Lower lobe of right lung (tissue), 2 donors: ENCODE data around the gene ADD1. TPM values are rescaled to one million over a fixed set of nuclear protein-coding genes. Genes with fewer than 3 reads are reported as not detected.
A peak's percentile ranks its signal among the peaks of the same experiment; 100 is the strongest.

Experiments used
- ATAC-seq, 2 donors: fragments of 200-7000 bp; cut with Tn5 transposase; one replicate each; pipeline ENCODE4 v1.9.1; 2020 to 2022; ENCODE audit warnings: mild to moderate bottlenecking in 2 of 2, moderate library complexity in 2 of 2
- DNase-seq: peaks from one replicate; pipeline ENCODE4 v3.0.0-alpha.2; 2020
- H3K27ac ChIP-seq: fragments of 200-600 bp; one replicate; pipeline ENCODE4 v1.8.0; 2022
- H3K27me3 ChIP-seq: fragments of 200-600 bp; one replicate; pipeline ENCODE4 v1.8.0; 2022; ENCODE audit warnings: low read depth
- H3K36me3 ChIP-seq: fragments of 200-600 bp; one replicate; pipeline ENCODE4 v1.8.0; 2022; ENCODE audit warnings: mild to moderate bottlenecking
- H3K4me1 ChIP-seq: fragments of 200-600 bp; one replicate; pipeline ENCODE4 v1.8.0; 2022
- H3K4me3 ChIP-seq: fragments of 200-600 bp; one replicate; pipeline ENCODE4 v1.8.0; 2022; ENCODE audit warnings: mild to moderate bottlenecking
- H3K9me3 ChIP-seq: fragments of 200-600 bp; one replicate; pipeline ENCODE4 v1.8.0; 2022
- intact Hi-C: fragments of 100-400 bp; cut with DNase I; formaldehyde crosslinking; loops from one replicate; pipeline ENCODE4 v1.11.0; 2022
- total RNA-seq: library from RNA; stranded (reverse); fragmentation: NEBNext Ultra II Directional; extraction: Animal tissue kit (Norgen Biotek cat#: 25700); gene quantifications from one replicate; pipeline ENCODE4 v1.2.1, GENCODE V29; 2021
- TF ChIP-seq, protein P1 (sequence below): fragments of 200-600 bp; IDR thresholded peaks from one replicate; pipeline ENCODE4 v1.8.0; 2022; ENCODE audit warnings: antibody characterized with exemption, mild to moderate bottlenecking
- donor health status: DM: no; HTN: yes; CAD: no; lungs with severe emphysema.

ADD1 gene
- total RNA-seq, 1 donor from 2014 or later: 279 TPM

DNA sequence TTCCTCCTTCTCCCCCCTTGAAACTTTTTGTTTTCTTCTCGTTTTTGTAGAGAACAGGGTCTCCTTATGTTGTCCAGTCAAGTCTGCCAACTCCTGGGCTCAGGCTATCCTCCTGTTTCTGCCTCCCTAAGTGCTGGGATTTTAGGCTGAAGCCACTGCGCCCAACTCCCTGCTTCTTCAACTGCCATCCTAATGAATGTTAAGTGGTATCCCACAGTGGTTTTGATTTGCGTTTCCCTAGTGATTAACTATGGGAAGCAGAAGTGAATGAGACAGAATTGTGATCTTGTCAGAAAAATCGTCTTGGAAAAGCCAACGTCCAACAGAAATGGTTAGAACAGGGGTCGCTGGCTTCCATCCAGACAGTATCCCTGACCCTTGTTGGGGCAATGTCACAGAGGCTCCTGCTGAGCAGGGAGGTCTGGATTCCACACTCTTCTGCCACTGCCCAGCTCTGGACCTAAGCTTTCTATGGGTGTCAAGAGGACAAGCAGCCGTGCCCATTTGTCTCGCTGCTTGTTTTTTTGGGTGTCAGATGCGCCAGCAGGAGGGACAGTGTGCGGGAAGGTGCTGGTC lies 869 bp upstream of the ADD1 start:
- Histone ChIP-seq H3K27ac (peak overlapping the region; percentile 96), H3K4me3 (peak overlapping the region; percentile 88), H3K9me3 (no peaks in the 10 kb centered on the region), H3K4me1 (peaks cover 55% of the 10 kb centered on the region), H3K27me3 (no peaks in the 10 kb centered on the region), H3K36me3 (no peaks in the 10 kb centered on the region)
- intact Hi-C loops: no loop called here
- TF ChIP-seq, protein P1, sequence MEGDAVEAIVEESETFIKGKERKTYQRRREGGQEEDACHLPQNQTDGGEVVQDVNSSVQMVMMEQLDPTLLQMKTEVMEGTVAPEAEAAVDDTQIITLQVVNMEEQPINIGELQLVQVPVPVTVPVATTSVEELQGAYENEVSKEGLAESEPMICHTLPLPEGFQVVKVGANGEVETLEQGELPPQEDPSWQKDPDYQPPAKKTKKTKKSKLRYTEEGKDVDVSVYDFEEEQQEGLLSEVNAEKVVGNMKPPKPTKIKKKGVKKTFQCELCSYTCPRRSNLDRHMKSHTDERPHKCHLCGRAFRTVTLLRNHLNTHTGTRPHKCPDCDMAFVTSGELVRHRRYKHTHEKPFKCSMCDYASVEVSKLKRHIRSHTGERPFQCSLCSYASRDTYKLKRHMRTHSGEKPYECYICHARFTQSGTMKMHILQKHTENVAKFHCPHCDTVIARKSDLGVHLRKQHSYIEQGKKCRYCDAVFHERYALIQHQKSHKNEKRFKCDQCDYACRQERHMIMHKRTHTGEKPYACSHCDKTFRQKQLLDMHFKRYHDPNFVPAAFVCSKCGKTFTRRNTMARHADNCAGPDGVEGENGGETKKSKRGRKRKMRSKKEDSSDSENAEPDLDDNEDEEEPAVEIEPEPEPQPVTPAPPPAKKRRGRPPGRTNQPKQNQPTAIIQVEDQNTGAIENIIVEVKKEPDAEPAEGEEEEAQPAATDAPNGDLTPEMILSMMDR: no peak
- DNase-seq (no peak), ATAC-seq (peak; percentile 3 to 11)

GRCh38 chr4:2843941-2844584 lies 419 bp downstream of the ADD1 start:
- peak overlapping the region; percentile 88 for H3K4me3 ChIP-seq
- H3K27ac ChIP-seq: peak overlapping the region; percentile 96
- intact Hi-C loops: no loop called here
- DNase-seq (peak; percentile 77), ATAC-seq (peak; percentile 0 to 41)
- H3K9me3 ChIP-seq: no peaks in the 10 kb centered on the region
- H3K36me3 ChIP-seq: no peaks in the 10 kb centered on the region
- H3K27me3 ChIP-seq: no peaks in the 10 kb centered on the region
- TF ChIP-seq, protein P1: no peak
- H3K4me1 ChIP-seq: peaks cover 57% of the 10 kb centered on the region

GRCh38 chr4:2846172-2846571 lies 2.5 kb downstream of the ADD1 start:
- intact Hi-C loops: no loop called here
- no peak overlapping the region for H3K4me3 ChIP-seq
- DNase-seq (no peak), ATAC-seq (no peak)
- no peaks in the 10 kb centered on the region for H3K9me3 ChIP-seq
- H3K27ac ChIP-seq: no peak overlapping the region
- peaks cover 68% of the 10 kb centered on the region for H3K4me1 ChIP-seq
- H3K36me3 ChIP-seq: no peaks in the 10 kb centered on the region
- TF ChIP-seq, protein P1: no peak
- H3K27me3 ChIP-seq: no peaks in the 10 kb centered on the region

DNA sequence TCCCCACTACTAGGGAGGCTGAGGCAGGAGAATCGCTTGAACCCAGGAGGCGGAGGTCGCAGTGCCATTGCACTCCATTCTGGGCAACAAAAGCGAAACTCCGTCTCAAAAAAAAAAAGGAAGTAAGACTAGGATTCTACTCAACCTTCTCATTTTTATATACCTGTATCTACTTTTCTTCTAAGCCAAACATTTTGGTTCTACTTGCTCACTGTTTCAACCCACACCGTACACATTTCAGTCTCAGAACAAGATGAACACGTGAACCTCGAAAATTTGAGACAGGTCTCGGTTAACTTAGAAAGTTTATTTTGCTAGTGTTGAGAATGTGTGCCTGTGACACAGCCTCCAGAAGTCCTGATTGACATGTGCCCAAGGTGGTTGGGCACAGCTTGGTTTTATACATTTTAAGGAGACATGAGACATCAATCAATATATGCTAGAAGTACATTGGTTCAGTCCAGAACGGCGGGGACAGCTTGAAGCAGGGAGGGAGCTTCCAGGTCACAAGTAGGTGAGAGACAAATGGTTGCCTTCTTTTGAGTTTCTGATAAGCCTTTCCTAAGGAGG lies 3.7 kb downstream of the ADD1 start:
- Histone ChIP-seq H3K4me1 (peaks cover 77% of the 10 kb centered on the region), H3K27me3 (no peaks in the 10 kb centered on the region), H3K27ac (peak overlapping the region; percentile 24), H3K9me3 (no peaks in the 10 kb centered on the region), H3K36me3 (no peaks in the 10 kb centered on the region), H3K4me3 (no peak overlapping the region)
- ATAC-seq: no peak
- TF ChIP-seq, protein P1: no peak
- no peak for DNase-seq
- intact Hi-C loops: no loop called here

GRCh38 chr4:2848449-2848848 lies 4.8 kb downstream of the ADD1 start:
- intact Hi-C loops: no loop called here
- Histone ChIP-seq H3K4me3 (no peak overlapping the region), H3K4me1 (peaks cover 79% of the 10 kb centered on the region), H3K27ac (no peak overlapping the region), H3K27me3 (no peaks in the 10 kb centered on the region), H3K9me3 (no peaks in the 10 kb centered on the region), H3K36me3 (peaks cover under 1% of the 10 kb centered on the region)
- ATAC-seq (peak; percentile 37 to 58), DNase-seq (no peak)
- TF ChIP-seq, protein P1: no peak
